ENCODE measurements around the gene ADSS1.
A peak's percentile ranks its signal among the peaks of the same experiment; 100 is the strongest.

ADSS1 gene

DNA sequence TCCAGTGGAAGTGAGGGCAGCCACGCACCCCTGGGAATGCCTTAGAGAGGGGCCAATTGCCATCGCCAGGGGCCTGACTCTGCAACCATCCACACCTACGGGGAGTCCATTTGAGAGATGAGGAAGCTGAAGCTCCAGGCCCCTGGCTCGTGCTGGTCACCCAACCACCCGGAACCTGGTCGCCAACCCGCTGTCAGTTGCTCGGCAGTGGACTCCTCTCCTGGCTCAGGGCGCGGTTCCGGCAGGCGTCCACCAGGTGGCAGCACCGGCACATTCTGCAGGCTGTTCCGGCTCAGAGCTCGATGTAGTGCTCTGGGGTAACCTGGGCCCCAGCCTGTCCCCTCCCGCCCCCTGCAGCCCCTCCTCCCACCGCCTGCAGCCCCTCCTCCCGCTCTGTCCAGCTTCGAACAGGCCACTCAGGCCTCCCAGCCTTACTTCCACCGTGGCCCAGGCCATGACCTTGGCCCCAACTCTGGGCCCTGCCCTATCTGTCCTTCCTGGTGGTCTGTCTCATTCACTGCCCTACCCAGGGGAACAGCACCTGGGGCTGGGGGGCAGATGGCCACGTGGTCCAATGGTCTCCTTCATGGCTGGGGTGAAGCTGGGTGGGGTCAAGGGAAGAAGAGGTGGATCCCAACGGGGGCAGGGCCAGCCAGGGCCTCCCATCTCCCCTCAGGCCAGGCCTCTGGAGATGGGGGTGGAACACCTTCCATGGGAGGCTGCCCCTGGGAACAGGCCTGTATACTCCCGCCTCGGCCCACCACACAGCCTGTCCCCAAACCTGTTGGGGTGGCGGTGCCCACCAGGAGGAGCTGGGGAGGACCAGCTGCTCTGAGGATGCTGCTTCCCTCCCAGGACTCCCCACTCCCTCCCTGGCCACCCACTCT is 44.7 kb downstream of the ADSS1 start:
- TF ChIP-seq, protein P1, sequence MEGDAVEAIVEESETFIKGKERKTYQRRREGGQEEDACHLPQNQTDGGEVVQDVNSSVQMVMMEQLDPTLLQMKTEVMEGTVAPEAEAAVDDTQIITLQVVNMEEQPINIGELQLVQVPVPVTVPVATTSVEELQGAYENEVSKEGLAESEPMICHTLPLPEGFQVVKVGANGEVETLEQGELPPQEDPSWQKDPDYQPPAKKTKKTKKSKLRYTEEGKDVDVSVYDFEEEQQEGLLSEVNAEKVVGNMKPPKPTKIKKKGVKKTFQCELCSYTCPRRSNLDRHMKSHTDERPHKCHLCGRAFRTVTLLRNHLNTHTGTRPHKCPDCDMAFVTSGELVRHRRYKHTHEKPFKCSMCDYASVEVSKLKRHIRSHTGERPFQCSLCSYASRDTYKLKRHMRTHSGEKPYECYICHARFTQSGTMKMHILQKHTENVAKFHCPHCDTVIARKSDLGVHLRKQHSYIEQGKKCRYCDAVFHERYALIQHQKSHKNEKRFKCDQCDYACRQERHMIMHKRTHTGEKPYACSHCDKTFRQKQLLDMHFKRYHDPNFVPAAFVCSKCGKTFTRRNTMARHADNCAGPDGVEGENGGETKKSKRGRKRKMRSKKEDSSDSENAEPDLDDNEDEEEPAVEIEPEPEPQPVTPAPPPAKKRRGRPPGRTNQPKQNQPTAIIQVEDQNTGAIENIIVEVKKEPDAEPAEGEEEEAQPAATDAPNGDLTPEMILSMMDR (IDR thresholded peaks at IDR 0.05; ENCODE audit: insufficient read depth, low read length, missing control alignments) = peak; percentile 97
- ChIA-PET CTCF (interaction anchor here (0.6 to 9.5 kb wide), 36 partner anchors 10 to 324 kb away, joined by 3 to 166 read pairs (median 4); partner anchors contain the start of genes ADSS1, AKT1, SIVA1 and ZBTB42), POLR2A (interaction anchor here (1.5 kb wide), 1 partner anchor 58 kb away, joined by 4 read pairs; no protein-coding TSS in a partner anchor)
- H3K4me3 ChIP-seq (ENCODE audit: low read depth, low read length) = no peak overlapping the region
- DNase-seq (ENCODE audit: low read depth, low spot score) = no peak

DNA sequence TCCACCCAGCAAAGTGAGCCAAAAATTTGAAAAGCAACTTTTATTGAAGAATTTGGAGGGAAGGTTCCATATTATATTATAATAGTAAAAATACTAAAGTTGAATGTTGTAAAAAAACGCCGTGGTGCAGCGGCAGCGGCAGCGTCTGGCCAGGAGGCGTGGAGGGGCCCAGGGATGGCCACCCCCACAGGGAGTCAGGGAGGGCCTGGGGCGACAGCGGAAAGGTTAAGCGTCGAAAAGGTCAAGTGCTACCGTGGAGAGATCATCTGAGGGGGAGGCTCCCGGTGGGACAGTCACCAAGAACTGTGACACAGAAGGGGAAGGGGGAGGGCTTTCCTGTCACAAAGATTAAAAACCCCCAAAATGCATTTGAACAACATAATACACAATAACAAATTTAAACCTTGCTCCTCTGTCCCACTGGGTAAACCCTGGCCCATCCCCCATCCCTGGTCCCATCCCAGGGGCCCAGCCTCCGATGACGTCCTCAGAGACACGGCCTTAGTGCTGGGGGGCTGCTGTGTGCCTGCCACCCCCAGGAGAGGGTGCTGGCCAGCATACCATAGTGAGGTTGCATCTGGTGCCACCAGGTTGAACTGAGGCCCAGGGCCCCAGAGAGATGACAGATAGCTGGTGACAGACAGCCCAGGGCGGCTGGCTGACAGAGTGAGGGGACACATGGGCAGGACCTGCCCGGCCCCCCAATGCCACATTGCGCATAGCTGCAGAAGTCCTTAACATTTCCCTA is 45.5 kb downstream of the ADSS1 start:
- ChIA-PET POLR2A (interaction anchor here (1.5 kb wide), 1 partner anchor 57 kb away, joined by 4 read pairs; no protein-coding TSS in a partner anchor), CTCF (interaction anchor here (0.7 to 9.5 kb wide), 34 partner anchors 8 to 323 kb away, joined by 3 to 166 read pairs (median 5); partner anchors contain the start of genes AKT1, SIVA1 and ZBTB42)
- no peak for DNase-seq (ENCODE audit: low read depth, low spot score)
- TF ChIP-seq, protein P1 (IDR thresholded peaks at IDR 0.05; ENCODE audit: insufficient read depth, low read length, missing control alignments) = no peak
- H3K4me3 ChIP-seq (ENCODE audit: low read depth, low read length) = no peak overlapping the region

- CTCF ChIA-PET = interaction anchor here (0.7 to 9.5 kb wide), 15 partner anchors 9 to 131 kb away, joined by 3 to 166 read pairs (median 3); partner anchors contain the start of genes AKT1 and SIVA1
- DNase-seq (ENCODE audit: low read depth, low spot score) = no peak
- no peak overlapping the region for H3K4me3 ChIP-seq (ENCODE audit: low read depth, low read length)
- TF ChIP-seq, protein P1 (IDR thresholded peaks at IDR 0.05; ENCODE audit: insufficient read depth, low read length, missing control alignments) = no peak
- POLR2A ChIA-PET = interaction anchor here (1.6 kb wide), 1 partner anchor 17 kb away, joined by 5 read pairs; the partner anchor contains the start of gene SIVA1
Measured at GRCh38 chr14:104770072-104770579, 46.1 kb downstream of the ADSS1 start.

DNA sequence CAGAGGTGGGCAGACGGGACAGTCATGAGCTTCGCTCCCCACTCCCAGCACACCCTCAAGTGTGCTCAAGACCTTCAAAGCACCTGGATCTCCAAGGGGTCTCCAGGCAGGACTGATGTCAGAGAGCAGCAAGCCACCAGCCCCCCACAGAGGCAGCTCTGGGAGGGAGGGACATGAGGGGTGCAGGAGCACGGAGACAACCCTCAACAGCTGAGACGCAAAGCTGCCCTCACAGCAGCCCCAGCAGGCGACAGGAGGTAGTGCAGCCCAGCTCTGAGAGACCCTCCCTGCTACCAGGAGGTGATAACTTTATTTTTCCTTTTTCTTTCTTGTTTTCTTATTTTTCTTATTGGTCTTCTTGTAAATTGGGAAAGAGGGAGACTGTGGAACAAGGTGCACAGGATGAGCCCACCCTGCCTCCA is 46.8 kb downstream of the ADSS1 start:
- no peak for DNase-seq (ENCODE audit: low read depth, low spot score)
- TF ChIP-seq, protein P1 (IDR thresholded peaks at IDR 0.05; ENCODE audit: insufficient read depth, low read length, missing control alignments) = peak; percentile 58
- ChIA-PET CTCF (interaction anchor here (0.7 to 9.5 kb wide), 13 partner anchors 9 to 131 kb away, joined by 3 to 166 read pairs (median 3); partner anchors contain the start of gene AKT1), POLR2A (interaction anchor here (1.6 kb wide), 1 partner anchor 18 kb away, joined by 5 read pairs; the partner anchor contains the start of gene SIVA1)
- H3K4me3 ChIP-seq (ENCODE audit: low read depth, low read length) = no peak overlapping the region

- CTCF ChIA-PET = interaction anchor here (0.9 to 9.5 kb wide), 8 partner anchors 9 to 56 kb away, joined by 3 to 166 read pairs (median 10); partner anchors contain the start of gene AKT1
- H3K4me3 ChIP-seq (ENCODE audit: low read depth, low read length) = no peak overlapping the region
- DNase-seq (ENCODE audit: low read depth, low spot score) = no peak
- TF ChIP-seq, protein P1 (IDR thresholded peaks at IDR 0.05; ENCODE audit: insufficient read depth, low read length, missing control alignments) = no peak
- POLR2A ChIA-PET = interaction anchor here (1.6 kb wide), 1 partner anchor 18 kb away, joined by 5 read pairs; the partner anchor contains the start of gene SIVA1
Measured at GRCh38 chr14:104771374-104771773, 47.3 kb downstream of the ADSS1 start.
